Measurements from ENCODE around the gene LILRA6. TPM values are rescaled to one million over a fixed set of nuclear protein-coding genes. Genes with fewer than 3 reads are reported as not detected.
A peak's percentile ranks its signal among the peaks of the same experiment; 100 is the strongest.

The LILRA6 gene
- total and polyA plus RNA-seq, 4 donors = 5.3 to 91.7 (median 16.4) TPM

DNA sequence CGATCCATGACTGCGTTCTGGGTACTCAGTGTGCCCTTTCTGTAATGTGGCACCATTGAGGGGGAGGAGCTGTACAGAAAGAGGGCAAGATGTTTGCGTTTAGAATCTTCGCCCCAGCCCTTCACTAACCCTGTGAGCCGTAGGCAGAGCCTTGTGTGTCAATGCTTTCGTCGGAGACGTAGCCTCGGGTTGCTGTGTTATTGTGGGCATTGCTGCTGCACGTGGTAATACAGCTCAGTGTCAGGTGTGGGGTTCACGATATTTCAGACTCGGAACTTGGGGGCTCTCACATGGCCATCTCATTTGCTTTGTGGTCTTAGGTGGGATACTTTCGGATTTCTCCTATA, 35.8 kb downstream of the LILRA6 start:
- H3K4me1 ChIP-seq (ENCODE audit: control insufficient read depth in 5 of 5, insufficient read depth in 5 of 5, low read length in 5 of 5) = peaks cover 20 to 60% (median 33%) of the 10 kb centered on the region in 5 donors

DNA sequence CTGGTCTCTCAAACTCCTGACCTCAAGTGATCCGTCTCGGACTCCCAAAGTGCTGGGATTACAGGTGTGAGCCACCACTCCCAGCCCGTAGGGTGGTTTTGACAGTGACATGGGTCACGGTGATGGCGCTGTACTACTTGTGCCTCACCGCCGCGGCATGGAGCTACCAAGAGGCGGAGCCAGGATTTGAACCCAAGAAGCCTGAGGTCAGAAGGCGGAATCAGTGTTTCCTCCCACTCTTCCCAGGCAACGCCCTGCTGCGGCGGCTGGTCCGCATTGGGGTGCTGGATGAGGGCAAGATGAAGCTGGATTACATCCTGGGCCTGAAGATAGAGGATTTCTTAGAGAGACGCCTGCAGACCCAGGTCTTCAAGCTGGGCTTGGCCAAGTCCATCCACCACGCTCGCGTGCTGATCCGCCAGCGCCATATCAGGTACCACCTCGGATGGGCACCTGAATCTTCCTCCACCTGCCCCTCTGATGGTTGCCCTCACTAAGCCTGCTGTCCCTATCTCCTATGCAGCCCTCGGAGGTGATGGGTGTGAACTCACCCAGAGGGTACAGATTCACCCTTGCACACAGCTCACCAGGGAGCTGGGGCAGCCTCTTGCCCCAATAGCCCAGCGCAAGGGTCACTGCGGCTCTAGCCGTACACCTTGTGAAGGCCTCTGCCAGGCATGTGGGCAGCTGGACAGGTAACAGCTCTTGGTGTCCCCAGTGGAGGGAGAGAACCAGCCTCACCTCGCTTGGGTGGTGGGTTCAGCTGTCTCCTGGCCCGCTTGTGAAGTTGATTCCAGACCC, 36.4 kb downstream of the LILRA6 start:
- TF ChIP-seq, protein P1, sequence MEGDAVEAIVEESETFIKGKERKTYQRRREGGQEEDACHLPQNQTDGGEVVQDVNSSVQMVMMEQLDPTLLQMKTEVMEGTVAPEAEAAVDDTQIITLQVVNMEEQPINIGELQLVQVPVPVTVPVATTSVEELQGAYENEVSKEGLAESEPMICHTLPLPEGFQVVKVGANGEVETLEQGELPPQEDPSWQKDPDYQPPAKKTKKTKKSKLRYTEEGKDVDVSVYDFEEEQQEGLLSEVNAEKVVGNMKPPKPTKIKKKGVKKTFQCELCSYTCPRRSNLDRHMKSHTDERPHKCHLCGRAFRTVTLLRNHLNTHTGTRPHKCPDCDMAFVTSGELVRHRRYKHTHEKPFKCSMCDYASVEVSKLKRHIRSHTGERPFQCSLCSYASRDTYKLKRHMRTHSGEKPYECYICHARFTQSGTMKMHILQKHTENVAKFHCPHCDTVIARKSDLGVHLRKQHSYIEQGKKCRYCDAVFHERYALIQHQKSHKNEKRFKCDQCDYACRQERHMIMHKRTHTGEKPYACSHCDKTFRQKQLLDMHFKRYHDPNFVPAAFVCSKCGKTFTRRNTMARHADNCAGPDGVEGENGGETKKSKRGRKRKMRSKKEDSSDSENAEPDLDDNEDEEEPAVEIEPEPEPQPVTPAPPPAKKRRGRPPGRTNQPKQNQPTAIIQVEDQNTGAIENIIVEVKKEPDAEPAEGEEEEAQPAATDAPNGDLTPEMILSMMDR (IDR thresholded peaks at IDR 0.05; ENCODE audit: control extremely low read depth, extremely low read depth) = no peak
- H3K36me3 ChIP-seq (ENCODE audit: control insufficient read depth in 4 of 4, insufficient read depth in 4 of 4, low read length in 4 of 4) = peaks cover 31 to 54% (median 43%) of the 10 kb centered on the region in 4 donors
- no peaks in the 10 kb centered on the region for H3K9me3 ChIP-seq (ENCODE audit: control insufficient read depth in 4 of 4, insufficient read depth in 3 of 4, low read length in 3 of 4)
- WGBS, 2 donors = 87 to 89% methylated on average over 27 of the region's 27 CpGs
- peaks cover 20 to 64% (median 38%) of the 10 kb centered on the region in 5 donors for H3K4me1 ChIP-seq (ENCODE audit: control insufficient read depth in 5 of 5, insufficient read depth in 5 of 5, low read length in 5 of 5)
- no peak for DNase-seq
- H3K9ac ChIP-seq (ENCODE audit: insufficient read depth in 1 of 2, low read length in 2 of 2) = no peak overlapping the region
- H3K27ac ChIP-seq (ENCODE audit: low read depth in 1 of 2, low read length in 1 of 2) = peak overlapping the region in 1 of 2 donors; percentile 97
- H3K4me3 ChIP-seq = no peak overlapping the region
- no peak for ATAC-seq (ENCODE audit: insufficient read depth, low FRiP score)
- H3K27me3 ChIP-seq (ENCODE audit: control insufficient read depth in 3 of 3, insufficient read depth in 3 of 3, low read length in 2 of 3) = no peaks in the 10 kb centered on the region

More for the DNA sequence above, 35.8 kb downstream of the LILRA6 start:
- Histone ChIP-seq H3K9me3 (ENCODE audit: control insufficient read depth in 4 of 4, insufficient read depth in 3 of 4, low read length in 3 of 4) (no peaks in the 10 kb centered on the region), H3K27me3 (ENCODE audit: control insufficient read depth in 3 of 3, insufficient read depth in 3 of 3, low read length in 2 of 3) (no peaks in the 10 kb centered on the region), H3K27ac (ENCODE audit: low read depth in 1 of 2, low read length in 1 of 2) (peak overlapping the region in 1 of 2 donors; percentile 97), H3K36me3 (ENCODE audit: control insufficient read depth in 4 of 4, insufficient read depth in 4 of 4, low read length in 4 of 4) (peaks cover 31 to 48% (median 39%) of the 10 kb centered on the region in 4 donors), H3K4me3 (no peak overlapping the region), H3K9ac (ENCODE audit: insufficient read depth in 1 of 2, low read length in 2 of 2) (no peak overlapping the region)
- no peak for DNase-seq
- 72 to 83% methylated on average over 13 of the region's 13 CpGs for WGBS, 2 donors
- ATAC-seq (ENCODE audit: insufficient read depth, low FRiP score) = no peak
- TF ChIP-seq, protein P1 (IDR thresholded peaks at IDR 0.05; ENCODE audit: control extremely low read depth, extremely low read depth) = no peak

DNA sequence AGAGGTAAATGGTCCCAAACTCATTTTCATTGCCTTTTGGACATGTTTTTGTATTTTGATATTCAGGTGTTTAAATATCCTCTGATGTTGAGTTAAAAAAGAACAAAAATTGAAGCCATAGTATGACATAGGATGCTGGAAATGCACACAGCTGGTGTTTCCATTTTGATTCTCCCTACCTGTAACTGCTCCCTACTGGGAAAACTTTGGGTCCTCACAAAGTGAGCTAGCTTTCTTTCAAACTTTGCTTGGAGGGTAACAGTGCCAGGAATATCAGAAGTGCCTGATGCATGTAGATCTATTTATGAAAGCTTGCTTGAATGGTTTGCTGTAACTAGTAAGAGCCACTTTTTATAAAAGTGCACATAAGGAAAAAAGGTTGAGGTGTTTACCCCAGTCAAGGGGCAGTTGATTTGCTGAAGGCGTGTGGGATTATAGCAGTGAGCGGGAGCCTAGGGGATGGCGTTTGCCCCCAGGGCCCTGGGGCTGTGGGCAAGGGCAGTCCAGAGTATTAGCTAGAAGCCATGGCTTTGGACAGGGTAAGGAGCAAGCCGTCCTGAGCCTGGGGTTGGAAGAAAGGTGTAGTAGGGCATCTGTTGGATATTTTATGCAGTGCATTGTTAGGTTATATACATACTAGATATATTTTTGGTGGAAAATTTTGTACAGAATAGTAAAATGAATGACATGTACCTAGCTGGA, 37.7 kb downstream of the LILRA6 start:
- peak overlapping the region in 1 of 2 donors; percentile 61 for H3K27ac ChIP-seq (ENCODE audit: low read depth in 1 of 2, low read length in 1 of 2)
- peaks cover 31 to 55% (median 44%) of the 10 kb centered on the region in 4 donors for H3K36me3 ChIP-seq (ENCODE audit: control insufficient read depth in 4 of 4, insufficient read depth in 4 of 4, low read length in 4 of 4)
- WGBS, 2 donors = 73 to 80% methylated on average over 4 of the region's 4 CpGs
- no peak overlapping the region for H3K4me3 ChIP-seq
- H3K4me1 ChIP-seq (ENCODE audit: control insufficient read depth in 5 of 5, insufficient read depth in 5 of 5, low read length in 5 of 5) = peaks cover 20 to 51% (median 34%) of the 10 kb centered on the region in 5 donors
- H3K27me3 ChIP-seq (ENCODE audit: control insufficient read depth in 3 of 3, insufficient read depth in 3 of 3, low read length in 2 of 3) = no peaks in the 10 kb centered on the region
- no peak for DNase-seq
- no peak for ATAC-seq (ENCODE audit: insufficient read depth, low FRiP score)
- H3K9me3 ChIP-seq (ENCODE audit: control insufficient read depth in 4 of 4, insufficient read depth in 3 of 4, low read length in 3 of 4) = no peaks in the 10 kb centered on the region
- H3K9ac ChIP-seq (ENCODE audit: insufficient read depth in 1 of 2, low read length in 2 of 2) = no peak overlapping the region
- TF ChIP-seq, protein P1 (IDR thresholded peaks at IDR 0.05; ENCODE audit: control extremely low read depth, extremely low read depth) = no peak
